K562 (cell line): ENCODE data around the gene FN3K. TPM values are rescaled to one million over a fixed set of nuclear protein-coding genes. Genes with fewer than 3 reads are reported as not detected.

Source experiments
- ARNT ChIP-seq, 2 experiments: fragments of 450-650 bp; IDR thresholded peaks; 2 replicates each; pipeline ENCODE4 v1.6.1; 2016; ENCODE audit warnings: mild to moderate bottlenecking in 1 of 2
- BCOR ChIP-seq: fragments of 450-650 bp; IDR thresholded peaks from 2 replicates; pipeline ENCODE4 v1.6.1; 2016
- CBX5 ChIP-seq: IDR thresholded peaks from 2 replicates; pipeline ENCODE4 v1.6.1; 2014; ENCODE audit warnings: low read depth, borderline replicate concordance
- EP400 ChIP-seq: fragments of 450-650 bp; IDR thresholded peaks from 2 replicates; pipeline ENCODE4 v1.6.1; 2017; ENCODE audit warnings: antibody characterized with exemption, mild to moderate bottlenecking, moderate library complexity
- GATAD2B ChIP-seq: fragments of 450-650 bp; IDR thresholded peaks from 2 replicates; pipeline ENCODE4 v1.6.1; 2017; ENCODE audit warnings: mild to moderate bottlenecking, borderline replicate concordance
- HDAC1 ChIP-seq, 2 experiments: fragments of 450-650 bp; IDR thresholded peaks; 2 replicates each; pipeline ENCODE4 v1.6.1; 2016 to 2017; ENCODE audit warnings: inconsistent platforms in 1 of 2, mild to moderate bottlenecking in 1 of 2, moderate library complexity in 1 of 2
- KLF16 ChIP-seq: IDR thresholded peaks from 2 replicates; pipeline ENCODE4 v1.6.1; 2016; ENCODE audit warnings: antibody characterized with exemption
- MCM2 ChIP-seq: fragments of 450-650 bp; IDR thresholded peaks from 2 replicates; pipeline ENCODE4 v1.6.1; 2017; ENCODE audit warnings: low read depth, mild to moderate bottlenecking
- MTA1 ChIP-seq: fragments of 450-650 bp; IDR thresholded peaks from 2 replicates; pipeline ENCODE4 v1.6.1; 2017; ENCODE audit warnings: borderline replicate concordance
- MXI1 ChIP-seq: IDR thresholded peaks from 2 replicates; pipeline ENCODE4 v1.6.1; 2011; ENCODE audit warnings: low read depth, mild to moderate bottlenecking, improper control_type of control experiment, low read length
- PHB ChIP-seq: fragments of 250-450 bp; sonication (Bioruptor Pico); IDR thresholded peaks from 2 replicates; pipeline ENCODE4 v1.5.0; 2021
- RBM15 ChIP-seq: fragments of 200-400 bp; formaldehyde crosslinking; IDR thresholded peaks from 2 replicates; pipeline ENCODE4 v1.6.1; 2018; ENCODE audit warnings: mild to moderate bottlenecking, low read length, moderate library complexity; ENCODE audit not compliant: insufficient read depth
- RFX5 ChIP-seq: IDR thresholded peaks from 2 replicates; pipeline ENCODE4 v1.6.1; 2011; ENCODE audit warnings: low read depth, mild to moderate bottlenecking, improper control_type of control experiment, low read length
- TAF9B ChIP-seq: fragments of 450-650 bp; IDR thresholded peaks from 2 replicates; pipeline ENCODE4 v1.6.1; 2018; ENCODE audit warnings: mild to moderate bottlenecking; ENCODE audit not compliant: partially characterized antibody
- ZNF174 ChIP-seq: fragments of 250-450 bp; sonication (Bioruptor Pico); IDR thresholded peaks from 2 replicates; pipeline ENCODE4 v1.4.0; 2020; ENCODE audit warnings: mild to moderate bottlenecking
- ZNF384 ChIP-seq: IDR thresholded peaks from 2 replicates; pipeline ENCODE4 v1.6.1; 2012; ENCODE audit warnings: low read depth, low read length, improper control_type of control experiment
- ZNF586 ChIP-seq: fragments of 450-650 bp; formaldehyde crosslinking; conservative IDR thresholded peaks from 2 replicates; pipeline ENCODE4 v1.4.0; 2020; ENCODE audit warnings: mild to moderate bottlenecking, moderate library complexity
- ZSCAN32 ChIP-seq: fragments of 450-650 bp; formaldehyde crosslinking; IDR thresholded peaks from 2 replicates; pipeline ENCODE4 v1.4.0; 2020; ENCODE audit warnings: mild to moderate bottlenecking, moderate library complexity
- polyA plus RNA-seq, 8 experiments: library from polyadenylated mRNA; depleted of rRNA in 4 of 8; stranded (reverse) in 5 of 8; unstranded in 3 of 8; fragments of >200 nt; fragmentation: Nextera tagmentation in 2 of 8; fragmentation: Illumina TruSeq in 1 of 8; extraction: Ambion mirVana in 2 of 8; extraction: Trizol in 1 of 8; gene quantifications; 2 replicates each; pipeline versions ENCODE4 v1.2.1 to v1.2.3, GENCODE V29; 2011 to 2014; ENCODE audit warnings: inconsistent platforms in 1 of 8, missing spikeins in 1 of 8
- total RNA-seq, 7 experiments: library from RNA; depleted of rRNA in 6 of 7; stranded (reverse); fragments of >200 nt in 6 of 7; fragmentation: Illumina TruSeq in 2 of 7; extraction: Trizol in 2 of 7; gene quantifications; 2 replicates each; pipeline versions ENCODE4 v1.2.1 to v1.2.3, GENCODE V29; 2011 to 2021; ENCODE audit warnings: low replicate concordance in 1 of 7
- TF ChIP-seq, protein P1 (sequence below): fragments of 250-450 bp; sonication (Bioruptor Pico); IDR thresholded peaks from 2 replicates; pipeline ENCODE4 v1.9.0; 2021; ENCODE audit warnings: mild to moderate bottlenecking
- TF ChIP-seq, protein P2 (sequence below): fragments of 450-650 bp; formaldehyde crosslinking; IDR thresholded peaks from 2 replicates; pipeline ENCODE4 v1.4.0; 2020; ENCODE audit warnings: mild to moderate bottlenecking, moderate library complexity
- TF ChIP-seq, protein P3 (sequence below): IDR thresholded peaks from 2 replicates; pipeline ENCODE4 v1.6.1; 2014; ENCODE audit warnings: antibody characterized with exemption
- TF ChIP-seq, protein P4 (sequence below): fragments of 250-450 bp; sonication (Bioruptor Pico); IDR thresholded peaks from 2 replicates; pipeline ENCODE4 v1.4.0; 2020; ENCODE audit warnings: mild to moderate bottlenecking, moderate library complexity
- TF ChIP-seq, protein P5 (sequence below), 2 experiments: IDR thresholded peaks; 2 replicates each; pipeline ENCODE4 v1.6.1; 2012; ENCODE audit warnings: improper control_type of control experiment in 2 of 2, low read depth in 2 of 2, low read length in 2 of 2, borderline replicate concordance in 1 of 2

The FN3K gene
- total and polyA plus RNA-seq, 9 of the 15 experiments (the other 6 are each of a cell fraction or from before 2014, with no cell fraction given) = 0.08 to 22.7 (median 3.8) TPM

DNA sequence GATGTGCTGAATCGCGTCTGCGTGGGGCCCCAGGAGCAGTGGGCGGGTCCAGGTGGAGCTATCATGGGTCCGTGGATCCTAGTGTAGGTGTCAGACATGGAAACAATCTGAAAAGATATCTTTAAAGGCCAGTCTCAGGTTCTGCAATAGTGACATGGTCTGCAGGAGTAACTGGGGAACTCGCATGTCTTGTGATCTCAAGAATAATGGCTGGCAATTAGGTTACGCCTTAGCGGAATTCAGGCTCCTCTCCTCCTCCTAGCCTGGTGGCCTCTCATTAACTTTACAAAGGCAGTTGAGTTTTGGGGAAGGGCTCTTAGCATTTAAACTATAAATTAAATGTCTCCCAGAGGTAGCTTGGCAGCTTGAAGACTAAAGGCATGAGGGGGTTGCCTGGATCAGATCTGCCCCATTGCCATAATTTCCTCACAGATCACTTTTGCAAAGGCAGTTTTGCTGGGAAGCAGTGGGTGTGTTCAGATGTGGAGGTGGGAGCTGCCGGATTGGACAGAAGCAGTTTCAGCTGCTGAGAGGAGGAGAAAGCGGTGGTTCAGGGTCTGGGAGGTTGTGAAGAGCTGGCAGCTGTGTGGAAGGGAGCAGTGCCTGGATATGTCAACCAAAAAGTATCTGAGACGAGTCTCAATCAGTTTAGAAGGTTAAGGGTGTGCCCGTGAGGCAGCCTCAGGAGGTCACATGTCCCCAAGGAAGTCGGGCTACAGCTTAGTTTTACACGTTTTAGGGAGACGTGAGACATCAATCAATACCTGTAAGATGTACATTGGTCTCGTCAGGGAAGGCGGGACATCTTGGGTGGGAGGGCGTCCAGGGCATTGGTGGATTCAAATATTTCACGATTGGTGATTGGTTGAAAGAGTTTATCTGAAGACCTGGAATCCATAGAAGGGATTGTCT is 19.1 kb downstream of the FN3K start (continued):
- TF ChIP-seq TAF9B = no peak
- peak in 1 of 2 experiments; percentile 56; a peak in 1 of 4 replicates for TF ChIP-seq HDAC1 (IDR thresholded peaks at IDR 0.05)
- peak; percentile 51; the same call in 1 of the 2 replicates for TF ChIP-seq EP400
- TF ChIP-seq, protein P1, sequence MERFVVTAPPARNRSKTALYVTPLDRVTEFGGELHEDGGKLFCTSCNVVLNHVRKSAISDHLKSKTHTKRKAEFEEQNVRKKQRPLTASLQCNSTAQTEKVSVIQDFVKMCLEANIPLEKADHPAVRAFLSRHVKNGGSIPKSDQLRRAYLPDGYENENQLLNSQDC (CRISPR knock-in tag) = no peak
- no peak for TF ChIP-seq ZSCAN32 (CRISPR knock-in tag)
- TF ChIP-seq ZNF384 = no peak
- TF ChIP-seq, protein P2, sequence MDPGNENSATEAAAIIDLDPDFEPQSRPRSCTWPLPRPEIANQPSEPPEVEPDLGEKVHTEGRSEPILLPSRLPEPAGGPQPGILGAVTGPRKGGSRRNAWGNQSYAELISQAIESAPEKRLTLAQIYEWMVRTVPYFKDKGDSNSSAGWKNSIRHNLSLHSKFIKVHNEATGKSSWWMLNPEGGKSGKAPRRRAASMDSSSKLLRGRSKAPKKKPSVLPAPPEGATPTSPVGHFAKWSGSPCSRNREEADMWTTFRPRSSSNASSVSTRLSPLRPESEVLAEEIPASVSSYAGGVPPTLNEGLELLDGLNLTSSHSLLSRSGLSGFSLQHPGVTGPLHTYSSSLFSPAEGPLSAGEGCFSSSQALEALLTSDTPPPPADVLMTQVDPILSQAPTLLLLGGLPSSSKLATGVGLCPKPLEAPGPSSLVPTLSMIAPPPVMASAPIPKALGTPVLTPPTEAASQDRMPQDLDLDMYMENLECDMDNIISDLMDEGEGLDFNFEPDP (CRISPR knock-in tag) = no peak
- no peak for TF ChIP-seq MCM2
- no peak for TF ChIP-seq CBX5
- no peak for TF ChIP-seq RFX5
- TF ChIP-seq, protein P3, sequence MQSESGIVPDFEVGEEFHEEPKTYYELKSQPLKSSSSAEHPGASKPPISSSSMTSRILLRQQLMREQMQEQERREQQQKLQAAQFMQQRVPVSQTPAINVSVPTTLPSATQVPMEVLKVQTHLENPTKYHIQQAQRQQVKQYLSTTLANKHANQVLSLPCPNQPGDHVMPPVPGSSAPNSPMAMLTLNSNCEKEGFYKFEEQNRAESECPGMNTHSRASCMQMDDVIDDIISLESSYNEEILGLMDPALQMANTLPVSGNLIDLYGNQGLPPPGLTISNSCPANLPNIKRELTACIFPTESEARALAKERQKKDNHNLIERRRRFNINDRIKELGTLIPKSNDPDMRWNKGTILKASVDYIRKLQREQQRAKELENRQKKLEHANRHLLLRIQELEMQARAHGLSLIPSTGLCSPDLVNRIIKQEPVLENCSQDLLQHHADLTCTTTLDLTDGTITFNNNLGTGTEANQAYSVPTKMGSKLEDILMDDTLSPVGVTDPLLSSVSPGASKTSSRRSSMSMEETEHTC = no peak
- no peak for TF ChIP-seq MXI1
- no peak for TF ChIP-seq ZNF174
- TF ChIP-seq ZNF586 (CRISPR knock-in tag) = no peak
- no peak for TF ChIP-seq RBM15
- TF ChIP-seq, protein P4, sequence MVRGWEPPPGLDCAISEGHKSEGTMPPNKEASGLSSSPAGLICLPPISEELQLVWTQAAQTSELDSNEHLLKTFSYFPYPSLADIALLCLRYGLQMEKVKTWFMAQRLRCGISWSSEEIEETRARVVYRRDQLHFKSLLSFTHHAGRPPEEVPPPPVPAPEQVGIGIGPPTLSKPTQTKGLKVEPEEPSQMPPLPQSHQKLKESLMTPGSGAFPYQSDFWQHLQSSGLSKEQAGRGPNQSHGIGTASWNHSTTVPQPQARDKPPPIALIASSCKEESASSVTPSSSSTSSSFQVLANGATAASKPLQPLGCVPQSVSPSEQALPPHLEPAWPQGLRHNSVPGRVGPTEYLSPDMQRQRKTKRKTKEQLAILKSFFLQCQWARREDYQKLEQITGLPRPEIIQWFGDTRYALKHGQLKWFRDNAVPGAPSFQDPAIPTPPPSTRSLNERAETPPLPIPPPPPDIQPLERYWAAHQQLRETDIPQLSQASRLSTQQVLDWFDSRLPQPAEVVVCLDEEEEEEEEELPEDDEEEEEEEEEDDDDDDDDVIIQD (CRISPR knock-in tag) = no peak
- TF ChIP-seq KLF16 = no peak
- TF ChIP-seq ARNT (IDR thresholded peaks at IDR 0.05) = peak in 1 of 2 experiments; percentile 48; a peak in 1 of 4 replicates
- TF ChIP-seq, protein P5, sequence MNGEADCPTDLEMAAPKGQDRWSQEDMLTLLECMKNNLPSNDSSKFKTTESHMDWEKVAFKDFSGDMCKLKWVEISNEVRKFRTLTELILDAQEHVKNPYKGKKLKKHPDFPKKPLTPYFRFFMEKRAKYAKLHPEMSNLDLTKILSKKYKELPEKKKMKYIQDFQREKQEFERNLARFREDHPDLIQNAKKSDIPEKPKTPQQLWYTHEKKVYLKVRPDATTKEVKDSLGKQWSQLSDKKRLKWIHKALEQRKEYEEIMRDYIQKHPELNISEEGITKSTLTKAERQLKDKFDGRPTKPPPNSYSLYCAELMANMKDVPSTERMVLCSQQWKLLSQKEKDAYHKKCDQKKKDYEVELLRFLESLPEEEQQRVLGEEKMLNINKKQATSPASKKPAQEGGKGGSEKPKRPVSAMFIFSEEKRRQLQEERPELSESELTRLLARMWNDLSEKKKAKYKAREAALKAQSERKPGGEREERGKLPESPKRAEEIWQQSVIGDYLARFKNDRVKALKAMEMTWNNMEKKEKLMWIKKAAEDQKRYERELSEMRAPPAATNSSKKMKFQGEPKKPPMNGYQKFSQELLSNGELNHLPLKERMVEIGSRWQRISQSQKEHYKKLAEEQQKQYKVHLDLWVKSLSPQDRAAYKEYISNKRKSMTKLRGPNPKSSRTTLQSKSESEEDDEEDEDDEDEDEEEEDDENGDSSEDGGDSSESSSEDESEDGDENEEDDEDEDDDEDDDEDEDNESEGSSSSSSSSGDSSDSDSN (IDR thresholded peaks at IDR 0.05; ENCODE audit: borderline replicate concordance in 1 of 2, low read depth in 2 of 2, low read length in 2 of 2) = no peak
- TF ChIP-seq MTA1 = no peak
- no peak for TF ChIP-seq PHB
- TF ChIP-seq GATAD2B = no peak
- TF ChIP-seq BCOR = no peak
